Neural cell (in vitro differentiated cells): ENCODE measurements around the gene WWTR1.

Source experiments
- EP300 ChIP-seq: fragments of 450-650 bp; conservative IDR thresholded peaks from 2 replicates; pipeline ENCODE4 v1.6.1; 2014; ENCODE audit warnings: antibody characterized with exemption, mild to moderate bottlenecking, moderate library complexity; ENCODE audit not compliant: poor library complexity, severe bottlenecking
- EZH2 ChIP-seq: fragments of 200-600, 300-800 bp; shearing (Covaris generic), sonication (generic); IDR thresholded peaks from 2 replicates; pipeline ENCODE4 v1.6.1; 2014; ENCODE audit warnings: antibody characterized with exemption, low read length, borderline replicate concordance, mild to moderate bottlenecking; ENCODE audit not compliant: insufficient read depth, poor library complexity, severe bottlenecking
- MXI1 ChIP-seq: fragments of 450-650 bp; conservative IDR thresholded peaks from 2 replicates; pipeline ENCODE4 v1.6.1; 2014; ENCODE audit warnings: antibody characterized with exemption, mild to moderate bottlenecking; ENCODE audit not compliant: poor library complexity, severe bottlenecking
- POLR2AphosphoS5 ChIP-seq: IDR thresholded peaks from 2 replicates; pipeline ENCODE4 v1.6.1; 2012
- RAD21 ChIP-seq: fragments of 450-650 bp; conservative IDR thresholded peaks from 2 replicates; pipeline ENCODE4 v1.6.1; 2014; ENCODE audit warnings: antibody characterized with exemption, mild to moderate bottlenecking, moderate library complexity
- REST ChIP-seq: IDR thresholded peaks from 2 replicates; pipeline ENCODE4 v1.6.1; 2012; ENCODE audit warnings: borderline replicate concordance
- SMC3 ChIP-seq: fragments of 450-650 bp; conservative IDR thresholded peaks from 2 replicates; pipeline ENCODE4 v1.6.1; 2014; ENCODE audit warnings: antibody characterized with exemption, mild to moderate bottlenecking, moderate library complexity; ENCODE audit not compliant: poor library complexity
- TAF1 ChIP-seq: IDR thresholded peaks from 2 replicates; pipeline ENCODE4 v1.6.1; 2012; ENCODE audit warnings: low read depth
- TF ChIP-seq, protein P1 (sequence below): fragments of 450-650 bp; IDR thresholded peaks from 2 replicates; pipeline ENCODE4 v1.5.1; 2014; ENCODE audit warnings: antibody characterized with exemption, mild to moderate bottlenecking, moderate library complexity; ENCODE audit not compliant: poor library complexity, severe bottlenecking

DNA sequence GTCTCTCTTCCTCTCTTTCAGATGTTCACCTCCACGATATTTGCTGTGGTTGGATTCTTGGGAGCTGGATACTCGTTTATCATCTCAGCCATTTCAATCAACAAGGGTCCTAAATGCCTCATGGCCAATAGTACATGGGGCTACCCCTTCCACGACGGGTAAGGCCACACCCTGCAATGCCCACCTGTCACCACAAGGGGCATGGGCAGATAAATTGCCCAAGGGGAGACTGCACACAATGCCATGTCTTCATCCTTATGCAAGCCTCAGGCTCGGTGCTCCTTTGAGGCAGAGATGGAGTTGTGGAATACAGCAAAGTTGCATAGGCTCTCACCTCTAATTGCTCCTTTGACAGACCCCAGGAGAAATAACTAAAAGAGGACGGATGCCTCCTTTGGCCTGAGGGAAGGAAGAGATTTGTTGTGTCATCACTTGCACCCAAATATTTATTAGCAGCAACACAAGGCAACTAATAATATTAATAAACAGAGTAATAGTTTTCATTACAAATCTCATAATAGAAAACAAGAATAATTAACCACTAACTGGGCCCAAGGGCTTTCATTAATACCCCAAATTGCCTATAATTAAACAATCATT lies 170.1 kb downstream of the WWTR1 start:
- TF ChIP-seq, protein P1, sequence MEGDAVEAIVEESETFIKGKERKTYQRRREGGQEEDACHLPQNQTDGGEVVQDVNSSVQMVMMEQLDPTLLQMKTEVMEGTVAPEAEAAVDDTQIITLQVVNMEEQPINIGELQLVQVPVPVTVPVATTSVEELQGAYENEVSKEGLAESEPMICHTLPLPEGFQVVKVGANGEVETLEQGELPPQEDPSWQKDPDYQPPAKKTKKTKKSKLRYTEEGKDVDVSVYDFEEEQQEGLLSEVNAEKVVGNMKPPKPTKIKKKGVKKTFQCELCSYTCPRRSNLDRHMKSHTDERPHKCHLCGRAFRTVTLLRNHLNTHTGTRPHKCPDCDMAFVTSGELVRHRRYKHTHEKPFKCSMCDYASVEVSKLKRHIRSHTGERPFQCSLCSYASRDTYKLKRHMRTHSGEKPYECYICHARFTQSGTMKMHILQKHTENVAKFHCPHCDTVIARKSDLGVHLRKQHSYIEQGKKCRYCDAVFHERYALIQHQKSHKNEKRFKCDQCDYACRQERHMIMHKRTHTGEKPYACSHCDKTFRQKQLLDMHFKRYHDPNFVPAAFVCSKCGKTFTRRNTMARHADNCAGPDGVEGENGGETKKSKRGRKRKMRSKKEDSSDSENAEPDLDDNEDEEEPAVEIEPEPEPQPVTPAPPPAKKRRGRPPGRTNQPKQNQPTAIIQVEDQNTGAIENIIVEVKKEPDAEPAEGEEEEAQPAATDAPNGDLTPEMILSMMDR, result no peak
- no peak for TF ChIP-seq EZH2
- TF ChIP-seq POLR2AphosphoS5, result no peak
- no peak for TF ChIP-seq RAD21
- TF ChIP-seq MXI1, result no peak
- TF ChIP-seq REST, result no peak
- TF ChIP-seq TAF1, result no peak
- no peak for TF ChIP-seq SMC3
- no peak for TF ChIP-seq EP300
